ENCODE measurements around the gene SDK1. TPM values are rescaled to one million over a fixed set of nuclear protein-coding genes. Genes with fewer than 3 reads are reported as not detected.
"Not testable (repeated sequence)": the region's sequence is repeated elsewhere in the genome, so short reads cannot be mapped to it uniquely, and the experiment has no call there.

Gene SDK1
- total RNA-seq, 2 donors from 2014 or later: 1.3 to 2.6 TPM

DNA sequence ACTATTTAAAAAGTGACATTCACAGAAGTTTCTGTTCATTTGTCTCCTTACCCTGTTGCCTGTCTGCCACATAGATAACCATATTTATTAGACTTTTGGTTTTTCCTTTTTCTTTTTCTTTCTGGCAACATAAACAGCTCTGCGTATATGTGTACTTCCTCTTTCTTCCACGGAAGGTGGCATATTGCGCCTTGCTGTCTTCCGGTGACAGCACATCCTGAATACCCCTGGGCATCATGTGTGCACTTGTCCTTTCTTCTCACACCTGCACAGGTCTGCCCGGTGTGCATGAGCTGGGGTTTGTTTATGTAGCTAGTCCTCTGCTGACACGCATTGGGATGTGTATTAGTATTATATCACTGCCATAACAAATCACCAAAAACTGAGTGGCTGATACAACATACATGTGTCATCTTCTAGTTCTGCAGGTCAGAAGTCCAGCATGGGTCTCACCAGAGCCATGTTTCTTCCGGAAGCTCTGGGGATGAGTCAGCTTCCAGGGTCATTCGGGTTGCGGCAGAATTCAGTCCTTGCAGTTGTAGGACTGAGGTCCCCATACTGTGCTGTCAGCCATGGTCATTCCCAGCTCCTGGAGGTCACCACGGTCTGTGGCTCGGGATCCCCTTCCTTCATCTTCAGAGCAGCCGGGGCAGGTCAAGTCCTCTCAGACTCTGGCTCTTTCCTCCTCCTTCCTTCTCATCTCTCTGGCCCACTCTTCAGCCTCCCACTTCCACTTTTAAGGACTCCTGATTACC, 785.1 kb downstream of the SDK1 start:
- no peak overlapping the region for H3K27ac ChIP-seq
- H3K36me3 ChIP-seq: no peaks in the 10 kb centered on the region
- no peaks in the 10 kb centered on the region for H3K4me1 ChIP-seq
- no peak for TF ChIP-seq CTCF (IDR thresholded peaks at IDR 0.05)
- no peak overlapping the region for H3K4me3 ChIP-seq
- no peaks in the 10 kb centered on the region for H3K9me3 ChIP-seq
- intact Hi-C loops (cut with DNase I): no loop called here
- H3K9ac ChIP-seq (ENCODE audit: low read depth in 2 of 2, low read length in 2 of 2): no peak overlapping the region
- no peak for DNase-seq
- H3K27me3 ChIP-seq: no peaks in the 10 kb centered on the region

DNA sequence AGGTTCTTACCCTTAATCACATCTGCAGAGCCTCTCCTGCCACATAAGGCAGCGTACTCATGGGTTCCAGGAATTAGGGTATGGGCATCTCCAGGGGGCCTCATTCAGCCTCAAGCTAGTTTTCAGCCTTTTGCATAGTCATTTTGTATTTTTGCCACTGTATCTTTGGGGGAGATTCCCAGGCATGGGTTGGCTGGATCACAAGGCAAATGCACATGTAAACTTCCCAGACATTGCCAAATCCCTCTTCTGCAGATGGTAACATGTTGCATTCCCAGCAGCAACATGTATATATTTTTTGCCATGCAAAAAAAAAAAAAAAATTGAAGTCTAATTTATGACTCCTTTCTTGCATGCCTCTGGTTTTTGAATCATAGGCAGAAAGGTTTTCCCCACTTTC, 785.7 kb downstream of the SDK1 start:
- H3K27ac ChIP-seq: no peak overlapping the region
- H3K27me3 ChIP-seq: no peaks in the 10 kb centered on the region
- H3K4me3 ChIP-seq: no peak overlapping the region
- intact Hi-C loops (cut with DNase I): no loop called here
- TF ChIP-seq CTCF (IDR thresholded peaks at IDR 0.05): no peak
- H3K4me1 ChIP-seq: no peaks in the 10 kb centered on the region
- no peaks in the 10 kb centered on the region for H3K9me3 ChIP-seq
- no peaks in the 10 kb centered on the region for H3K36me3 ChIP-seq
- H3K9ac ChIP-seq (ENCODE audit: low read depth in 2 of 2, low read length in 2 of 2): no peak overlapping the region
- DNase-seq: no peak

GRCh38 chr7:4091767-4092166, 790.7 kb downstream of the SDK1 start:
- H3K9me3 ChIP-seq: no peaks in the 10 kb centered on the region
- no peak overlapping the region for H3K27ac ChIP-seq
- intact Hi-C loops (cut with DNase I): no loop called here
- no peak overlapping the region for H3K9ac ChIP-seq (ENCODE audit: low read depth in 2 of 2, low read length in 2 of 2)
- no peaks in the 10 kb centered on the region for H3K36me3 ChIP-seq
- H3K4me3 ChIP-seq: no peak overlapping the region
- DNase-seq: no peak
- no peaks in the 10 kb centered on the region for H3K27me3 ChIP-seq
- no peak for TF ChIP-seq CTCF (IDR thresholded peaks at IDR 0.05)
- H3K4me1 ChIP-seq: no peaks in the 10 kb centered on the region

GRCh38 chr7:4093035-4093434, 792.0 kb downstream of the SDK1 start:
- no peak for DNase-seq
- Histone ChIP-seq H3K4me1 (no peaks in the 10 kb centered on the region), H3K9ac (ENCODE audit: low read depth in 2 of 2, low read length in 2 of 2) (no peak overlapping the region), H3K9me3 (no peaks in the 10 kb centered on the region), H3K4me3 (no peak overlapping the region), H3K27ac (no peak overlapping the region), H3K36me3 (no peaks in the 10 kb centered on the region), H3K27me3 (no peaks in the 10 kb centered on the region)
- intact Hi-C loops (cut with DNase I): no loop called here
- TF ChIP-seq CTCF (IDR thresholded peaks at IDR 0.05): no peak

GRCh38 chr7:4093483-4093882, 792.4 kb downstream of the SDK1 start:
- Histone ChIP-seq H3K36me3 (no peaks in the 10 kb centered on the region), H3K27me3 (no peaks in the 10 kb centered on the region), H3K4me3 (no peak overlapping the region), H3K27ac (no peak overlapping the region), H3K4me1 (no peaks in the 10 kb centered on the region), H3K9ac (ENCODE audit: low read depth in 2 of 2, low read length in 2 of 2) (no peak overlapping the region), H3K9me3 (no peaks in the 10 kb centered on the region)
- intact Hi-C loops (cut with DNase I): no loop called here
- DNase-seq: no peak
- no peak for TF ChIP-seq CTCF (IDR thresholded peaks at IDR 0.05)

DNA sequence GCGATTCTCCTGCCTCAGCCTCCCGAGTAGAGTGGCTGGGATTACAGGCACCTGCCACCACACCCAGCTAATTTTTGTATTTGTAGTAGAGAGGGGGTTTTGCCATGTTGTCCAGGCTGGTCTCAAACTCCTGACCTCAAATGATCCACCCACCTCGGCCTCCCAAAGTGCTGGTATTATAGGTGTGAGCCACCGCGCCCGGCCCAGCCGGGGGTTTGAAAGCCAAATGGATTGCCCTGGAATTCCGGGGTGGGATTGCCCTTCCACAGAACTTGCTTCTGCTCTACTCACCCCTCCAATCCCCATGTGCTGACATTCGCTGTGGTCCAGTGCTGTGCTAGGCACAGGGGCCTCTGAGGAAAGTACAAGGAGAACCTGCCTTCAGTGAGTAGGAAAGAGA, 793.1 kb downstream of the SDK1 start:
- H3K36me3 ChIP-seq; H3K27ac ChIP-seq; H3K9ac ChIP-seq (ENCODE audit: low read depth in 2 of 2, low read length in 2 of 2); H3K9me3 ChIP-seq; DNase-seq; H3K4me3 ChIP-seq; intact Hi-C loops (cut with DNase I); H3K4me1 ChIP-seq; H3K27me3 ChIP-seq: not testable (repeated sequence)

Data from colonic mucosa (tissue), 4 donors.